Measurements from ENCODE around the gene GCNA. TPM values are rescaled to one million over a fixed set of nuclear protein-coding genes. Genes with fewer than 3 reads are reported as not detected.
"Not testable (repeated sequence)": the region's sequence is repeated elsewhere in the genome, so short reads cannot be mapped to it uniquely, and the experiment has no call there.

GCNA gene
- total RNA-seq, 6 experiments from 2014 or later, result 0.37 to 1.7 (median 0.95) TPM

GRCh38 chrX:71579990-71580380 lies 1.7 kb downstream of the GCNA start:
- intact Hi-C loops (cut with DNase I), result no loop called here
- no peak for DNase-seq
- WGBS (ENCODE audit: insufficient coverage, low coverage, low lambda C conversion rate, missing lambda C conversion rate), result 75% methylated on average over 7 of the region's 7 CpGs
- Histone ChIP-seq H3K36me3 (peaks cover 0 to 5% (median 1%) of the 10 kb centered on the region in 4 donors), H3K9me3 (no peaks in the 10 kb centered on the region), H3K27ac (no peak overlapping the region), H3K4me1 (no peaks in the 10 kb centered on the region), H3K4me3 (no peak overlapping the region), H3K27me3 (no peaks in the 10 kb centered on the region)
- ATAC-seq, result no peak
- TF ChIP-seq CTCF (IDR thresholded peaks at IDR 0.05), result no peak
- TF ChIP-seq POLR2A (IDR thresholded peaks at IDR 0.05), result no peak

DNA sequence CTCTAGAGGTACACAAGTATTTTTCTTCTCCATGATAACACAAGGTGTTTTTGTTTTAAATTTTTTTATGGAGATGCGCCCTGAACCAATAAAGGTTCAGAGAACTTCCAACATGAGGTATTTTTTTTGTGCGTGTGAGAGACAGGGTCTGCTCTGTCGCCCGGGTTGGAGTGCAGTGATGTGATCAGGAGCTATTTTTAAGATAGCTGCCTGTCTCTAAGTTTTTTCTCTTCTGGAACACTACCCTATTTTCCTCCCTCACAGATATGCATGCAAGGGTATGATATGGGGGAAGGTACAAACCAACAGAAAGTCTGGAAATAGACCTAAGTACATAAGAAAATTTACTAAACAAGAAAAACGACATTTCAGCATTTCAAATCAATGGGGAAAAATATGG lies 3.0 kb downstream of the GCNA start:
- ATAC-seq (no peak), DNase-seq (no peak)
- H3K4me3 ChIP-seq, result no peak overlapping the region
- peaks cover 0 to 3% (median 0%) of the 10 kb centered on the region in 4 donors for H3K36me3 ChIP-seq
- H3K27ac ChIP-seq, result no peak overlapping the region
- no peaks in the 10 kb centered on the region for H3K27me3 ChIP-seq
- TF ChIP-seq CTCF (IDR thresholded peaks at IDR 0.05) (no peak), POLR2A (IDR thresholded peaks at IDR 0.05) (no peak)
- 66% methylated on average over 5 of the region's 5 CpGs for WGBS (ENCODE audit: insufficient coverage, low coverage, low lambda C conversion rate, missing lambda C conversion rate)
- intact Hi-C loops (cut with DNase I), result no loop called here
- H3K9me3 ChIP-seq, result no peaks in the 10 kb centered on the region
- no peaks in the 10 kb centered on the region for H3K4me1 ChIP-seq

- H3K27ac ChIP-seq, result no peak overlapping the region
- no peaks in the 10 kb centered on the region for H3K9me3 ChIP-seq
- intact Hi-C loops (cut with DNase I), result no loop called here
- TF ChIP-seq POLR2A (IDR thresholded peaks at IDR 0.05), result no peak
- no peak for TF ChIP-seq CTCF (IDR thresholded peaks at IDR 0.05)
- no peaks in the 10 kb centered on the region for H3K4me1 ChIP-seq
- no peak overlapping the region for H3K4me3 ChIP-seq
- 81% methylated on average over 2 of the region's 2 CpGs for WGBS (ENCODE audit: insufficient coverage, low coverage, low lambda C conversion rate, missing lambda C conversion rate)
- ATAC-seq (peak; percentile 17 to 66 (median 42)), DNase-seq (no peak)
- no peaks in the 10 kb centered on the region for H3K27me3 ChIP-seq
- no peaks in the 10 kb centered on the region for H3K36me3 ChIP-seq
Observed at GRCh38 chrX:71586929-71587328, 8.7 kb downstream of the GCNA start.

- H3K9me3 ChIP-seq; H3K4me1 ChIP-seq; H3K4me3 ChIP-seq; ATAC-seq; DNase-seq; H3K27ac ChIP-seq; H3K27me3 ChIP-seq; intact Hi-C loops (cut with DNase I); H3K36me3 ChIP-seq: not testable (repeated sequence)
- WGBS (ENCODE audit: insufficient coverage, low coverage, low lambda C conversion rate, missing lambda C conversion rate), result 68% methylated on average over 3 of the region's 8 CpGs
Observed at GRCh38 chrX:71593210-71593609, 15.0 kb downstream of the GCNA start.

DNA sequence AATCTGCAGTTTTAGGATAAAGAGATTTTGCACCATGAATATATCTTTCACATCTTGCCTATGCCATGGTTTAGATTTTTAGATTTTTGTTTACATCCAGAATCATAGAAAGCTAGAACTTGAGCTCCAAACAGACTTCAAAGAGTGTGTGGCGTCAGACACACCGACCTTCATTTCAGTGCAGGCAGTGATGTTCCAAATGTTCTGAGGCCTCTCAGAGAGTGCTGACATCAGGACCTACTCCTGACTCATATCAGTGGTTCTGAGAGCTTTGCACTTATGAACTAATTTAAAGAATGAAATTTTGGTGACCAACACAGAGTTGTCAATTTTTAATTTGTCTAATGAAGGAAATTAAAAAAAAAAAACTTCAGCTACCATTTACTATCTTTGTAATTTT lies 21.7 kb downstream of the GCNA start:
- TF ChIP-seq POLR2A (IDR thresholded peaks at IDR 0.05) (no peak), CTCF (IDR thresholded peaks at IDR 0.05) (no peak)
- H3K36me3 ChIP-seq, result peaks cover 0 to 17% (median 0%) of the 10 kb centered on the region in 4 donors
- H3K27ac ChIP-seq, result no peak overlapping the region
- no peak overlapping the region for H3K4me3 ChIP-seq
- no peaks in the 10 kb centered on the region for H3K27me3 ChIP-seq
- intact Hi-C loops (cut with DNase I), result no loop called here
- no peaks in the 10 kb centered on the region for H3K4me1 ChIP-seq
- ATAC-seq (no peak), DNase-seq (no peak)
- WGBS (ENCODE audit: insufficient coverage, low coverage, low lambda C conversion rate, missing lambda C conversion rate), result 83% methylated on average over 2 of the region's 2 CpGs
- no peaks in the 10 kb centered on the region for H3K9me3 ChIP-seq
